ENCODE results near the gene SIRPB2. TPM values are rescaled to one million over a fixed set of nuclear protein-coding genes. Genes with fewer than 3 reads are reported as not detected.

Gene SIRPB2
- total RNA-seq, 2 experiments from 2014 or later = not detected

- Histone ChIP-seq H3K79me2 (ENCODE audit: insufficient read depth, low read depth, low read length) (no peaks in the 10 kb centered on the region), H2AFZ (ENCODE audit: low read length) (no peak overlapping the region), H4K20me1 (ENCODE audit: insufficient read depth, low read length) (no peaks in the 10 kb centered on the region), H3K9me2 (ENCODE audit: insufficient read depth, low read length) (no peaks in the 10 kb centered on the region), H3K4me3 (ENCODE audit: low read depth, low read length, poor library complexity, severe bottlenecking) (no peak overlapping the region), H3K27ac (ENCODE audit: low read depth, low read length, poor library complexity, severe bottlenecking) (no peak overlapping the region), H3K4me2 (ENCODE audit: low read length) (peak overlapping the region; percentile 10; the same call in 1 of the 2 replicates), H3K4me1 (ENCODE audit: insufficient read depth, low read length, poor library complexity, severe bottlenecking) (peaks cover 7% of the 10 kb centered on the region), H3K36me3 (ENCODE audit: insufficient read depth, low read length) (no peaks in the 10 kb centered on the region), H3K9me3 (ENCODE audit: low read length) (no peaks in the 10 kb centered on the region)
- TF ChIP-seq CTCF (conservative IDR thresholded peaks at IDR 0.05; ENCODE audit: low read length) (no peak), EZH2phosphoT487 (IDR thresholded peaks at IDR 0.05; ENCODE audit: borderline replicate concordance, low read depth, low read length) (no peak)
- POLR2A ChIA-PET = no interaction called here
- CTCF ChIA-PET (ENCODE audit: unreplicated experiment) = no interaction called here
- no TSS peak for BruUV-seq (replicated peaks)
- peak; percentile 58 for DNase-seq (ENCODE audit: low spot score)
- intact Hi-C loops (cut with micrococcal nuclease; ENCODE audit: unreplicated experiment) = loop anchor here (2.0 kb wide), 1 partner anchor 89 kb away; no protein-coding TSS in a partner anchor
Observed at GRCh38 chr20:1535420-1536175, 44.4 kb upstream of the SIRPB2 start.

GRCh38 chr20:1534526-1534925, 43.3 kb upstream of the SIRPB2 start:
- no peak overlapping the region for H3K27ac ChIP-seq (ENCODE audit: low read depth, low read length, poor library complexity, severe bottlenecking)
- H4K20me1 ChIP-seq (ENCODE audit: insufficient read depth, low read length) = no peaks in the 10 kb centered on the region
- no peak overlapping the region for H3K4me2 ChIP-seq (ENCODE audit: low read length)
- ChIA-PET POLR2A (no interaction called here), CTCF (ENCODE audit: unreplicated experiment) (interaction anchor here (1.3 kb wide), 1 partner anchor 31 kb away, joined by 3 read pairs; no protein-coding TSS in a partner anchor)
- no peak for DNase-seq (ENCODE audit: low spot score)
- intact Hi-C loops (cut with micrococcal nuclease; ENCODE audit: unreplicated experiment) = no loop called here
- H3K36me3 ChIP-seq (ENCODE audit: insufficient read depth, low read length) = no peaks in the 10 kb centered on the region
- H3K9me2 ChIP-seq (ENCODE audit: insufficient read depth, low read length) = no peaks in the 10 kb centered on the region
- no peaks in the 10 kb centered on the region for H3K79me2 ChIP-seq (ENCODE audit: insufficient read depth, low read depth, low read length)
- TF ChIP-seq EZH2phosphoT487 (IDR thresholded peaks at IDR 0.05; ENCODE audit: borderline replicate concordance, low read depth, low read length) (no peak), CTCF (conservative IDR thresholded peaks at IDR 0.05; ENCODE audit: low read length) (no peak)
- peaks cover 7% of the 10 kb centered on the region for H3K4me1 ChIP-seq (ENCODE audit: insufficient read depth, low read length, poor library complexity, severe bottlenecking)
- BruUV-seq (replicated peaks) = no TSS peak
- no peaks in the 10 kb centered on the region for H3K9me3 ChIP-seq (ENCODE audit: low read length)
- no peak overlapping the region for H2AFZ ChIP-seq (ENCODE audit: low read length)
- H3K4me3 ChIP-seq (ENCODE audit: low read depth, low read length, poor library complexity, severe bottlenecking) = no peak overlapping the region

DNA sequence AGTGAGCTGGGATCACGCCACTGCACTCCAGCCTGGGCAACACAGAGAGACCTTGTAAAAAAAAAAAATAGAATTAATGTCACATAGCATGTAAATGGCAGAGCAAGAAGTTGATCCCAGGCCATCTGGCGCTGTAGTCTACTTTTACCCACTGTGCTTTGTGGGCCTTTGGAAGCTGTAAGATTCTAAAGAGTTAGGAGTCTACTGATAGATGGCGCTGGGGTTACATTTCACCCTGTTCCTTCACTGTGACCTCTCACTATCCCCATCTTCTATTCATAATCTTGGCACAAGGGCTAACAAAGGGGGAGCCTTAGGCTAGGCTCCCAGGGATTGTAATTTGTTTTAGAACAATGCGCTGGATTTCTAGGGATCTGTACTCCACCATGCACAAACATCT, 41.8 kb upstream of the SIRPB2 start:
- H3K9me3 ChIP-seq (ENCODE audit: low read length) = no peaks in the 10 kb centered on the region
- no peak overlapping the region for H3K4me2 ChIP-seq (ENCODE audit: low read length)
- no TSS peak for BruUV-seq (replicated peaks)
- H3K4me1 ChIP-seq (ENCODE audit: insufficient read depth, low read length, poor library complexity, severe bottlenecking) = peaks cover 7% of the 10 kb centered on the region
- CTCF ChIA-PET (ENCODE audit: unreplicated experiment) = no interaction called here
- intact Hi-C loops (cut with micrococcal nuclease; ENCODE audit: unreplicated experiment) = loop anchor here (1.0 kb wide), 1 partner anchor 244 kb away; no protein-coding TSS in a partner anchor
- no peaks in the 10 kb centered on the region for H3K36me3 ChIP-seq (ENCODE audit: insufficient read depth, low read length)
- no peak overlapping the region for H3K4me3 ChIP-seq (ENCODE audit: low read depth, low read length, poor library complexity, severe bottlenecking)
- H3K79me2 ChIP-seq (ENCODE audit: insufficient read depth, low read depth, low read length) = no peaks in the 10 kb centered on the region
- H2AFZ ChIP-seq (ENCODE audit: low read length) = no peak overlapping the region
- TF ChIP-seq CTCF (conservative IDR thresholded peaks at IDR 0.05; ENCODE audit: low read length) (0 out of 2 replicates have a peak, but pooled peaks have one; percentile 16), EZH2phosphoT487 (IDR thresholded peaks at IDR 0.05; ENCODE audit: borderline replicate concordance, low read depth, low read length) (no peak)
- no peak for DNase-seq (ENCODE audit: low spot score)
- POLR2A ChIA-PET = interaction anchor here (0.6 kb wide), 1 partner anchor 1084 kb away, joined by 3 read pairs; no protein-coding TSS in a partner anchor
- H4K20me1 ChIP-seq (ENCODE audit: insufficient read depth, low read length) = no peaks in the 10 kb centered on the region
- H3K9me2 ChIP-seq (ENCODE audit: insufficient read depth, low read length) = no peaks in the 10 kb centered on the region
- H3K27ac ChIP-seq (ENCODE audit: low read depth, low read length, poor library complexity, severe bottlenecking) = no peak overlapping the region

All from OCI-LY7 (cell line).